Endothelial cell of umbilical vein (primary cell): ENCODE measurements around the gene FIGNL2.

Experiments used
- EZH2 ChIP-seq: IDR thresholded peaks from 2 replicates; pipeline ENCODE4 v1.6.1; 2012; ENCODE audit warnings: borderline replicate concordance, low read depth, mild to moderate bottlenecking, moderate library complexity, low read length, inconsistent platforms; ENCODE audit not compliant: severe bottlenecking
- FOS ChIP-seq: IDR thresholded peaks from 2 replicates; pipeline ENCODE4 v1.6.1; 2011; ENCODE audit warnings: mild to moderate bottlenecking, low read length, moderate library complexity, borderline replicate concordance; ENCODE audit not compliant: insufficient read depth
- GATA2 ChIP-seq: IDR thresholded peaks from 2 replicates; pipeline ENCODE4 v1.7.0; 2011; ENCODE audit warnings: low read depth, mild to moderate bottlenecking, moderate library complexity, mixed read lengths, low read length; ENCODE audit not compliant: insufficient read length, insufficient read depth
- JUN ChIP-seq: IDR thresholded peaks from 2 replicates; pipeline ENCODE4 v1.6.1; 2011; ENCODE audit warnings: borderline replicate concordance, low read depth; ENCODE audit not compliant: insufficient read length, insufficient read depth
- MYC ChIP-seq: IDR thresholded peaks from one replicate; pipeline ENCODE4 v1.6.1; 2011; ENCODE audit warnings: mild to moderate bottlenecking, low read depth, low read length
- POLR2A ChIP-seq: IDR thresholded peaks from 2 replicates; pipeline ENCODE4 v1.6.1; 2012; ENCODE audit warnings: low read depth, mild to moderate bottlenecking, control low read depth, low read length
- POLR2AphosphoS5 ChIP-seq: IDR thresholded peaks from 2 replicates; pipeline ENCODE4 v1.6.1; 2012; ENCODE audit warnings: low read depth, mild to moderate bottlenecking, control low read depth, low read length, moderate library complexity; ENCODE audit not compliant: insufficient read depth
- TF ChIP-seq, protein P1 (sequence below), 2 donors: IDR thresholded peaks; 1 replicate in 1 of 2; 2 replicates in 1 of 2; pipeline ENCODE4 v1.5.1; 2011; ENCODE audit warnings: low read length in 2 of 2, mild to moderate bottlenecking in 2 of 2, moderate library complexity in 2 of 2, control low read depth in 1 of 2, inconsistent platforms in 1 of 2, low read depth in 1 of 2; ENCODE audit not compliant: insufficient read depth in 1 of 2; ENCODE audit errors: extremely low read depth in 1 of 2
- TF ChIP-seq, protein P2 (sequence below): IDR thresholded peaks from 2 replicates; pipeline ENCODE4 v1.6.1; 2011; ENCODE audit not compliant: insufficient read depth, insufficient read length

DNA sequence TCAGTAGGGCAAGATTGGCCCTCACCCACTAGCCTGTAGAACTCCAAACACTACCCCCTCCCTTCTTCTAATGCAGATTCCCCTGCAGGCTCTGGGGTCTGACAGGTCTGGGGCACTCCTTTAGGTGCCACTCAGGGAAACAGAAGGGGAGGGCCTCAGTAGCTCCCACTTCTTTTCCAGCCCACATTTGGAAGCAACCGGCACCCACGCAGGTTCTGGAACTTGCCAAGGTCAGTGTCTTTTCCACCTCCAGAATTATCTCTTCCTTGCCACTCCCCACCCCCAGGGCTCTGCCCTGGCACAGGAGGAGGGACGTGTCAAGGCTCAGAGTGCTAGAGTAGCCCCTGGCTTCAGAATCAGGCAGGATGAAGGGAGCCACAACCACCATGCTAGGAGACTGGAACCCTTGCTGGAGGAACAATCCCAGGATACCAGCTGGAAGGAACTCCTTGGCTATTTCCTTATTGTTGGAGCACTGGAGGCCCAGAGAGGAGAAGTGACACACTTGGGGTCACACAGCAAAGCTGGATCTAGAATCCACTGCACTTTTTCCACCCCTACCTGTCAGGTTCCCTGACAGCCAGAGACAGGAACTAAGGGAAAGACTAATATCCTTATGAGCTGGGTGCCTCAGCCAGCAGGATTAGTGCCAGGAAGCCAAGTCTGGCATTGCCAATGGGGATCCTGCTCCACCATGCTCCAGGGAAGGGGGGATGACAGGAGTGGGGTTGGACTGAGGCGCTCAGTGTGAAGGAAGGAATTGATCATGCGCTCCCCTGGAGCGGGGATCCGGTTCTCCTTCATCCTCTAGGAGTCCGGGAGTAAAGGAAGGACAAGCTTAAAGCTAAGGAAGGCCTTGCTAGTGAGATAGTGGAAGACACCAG, 1.8 kb upstream of the FIGNL2 start:
- TF ChIP-seq, protein P1, sequence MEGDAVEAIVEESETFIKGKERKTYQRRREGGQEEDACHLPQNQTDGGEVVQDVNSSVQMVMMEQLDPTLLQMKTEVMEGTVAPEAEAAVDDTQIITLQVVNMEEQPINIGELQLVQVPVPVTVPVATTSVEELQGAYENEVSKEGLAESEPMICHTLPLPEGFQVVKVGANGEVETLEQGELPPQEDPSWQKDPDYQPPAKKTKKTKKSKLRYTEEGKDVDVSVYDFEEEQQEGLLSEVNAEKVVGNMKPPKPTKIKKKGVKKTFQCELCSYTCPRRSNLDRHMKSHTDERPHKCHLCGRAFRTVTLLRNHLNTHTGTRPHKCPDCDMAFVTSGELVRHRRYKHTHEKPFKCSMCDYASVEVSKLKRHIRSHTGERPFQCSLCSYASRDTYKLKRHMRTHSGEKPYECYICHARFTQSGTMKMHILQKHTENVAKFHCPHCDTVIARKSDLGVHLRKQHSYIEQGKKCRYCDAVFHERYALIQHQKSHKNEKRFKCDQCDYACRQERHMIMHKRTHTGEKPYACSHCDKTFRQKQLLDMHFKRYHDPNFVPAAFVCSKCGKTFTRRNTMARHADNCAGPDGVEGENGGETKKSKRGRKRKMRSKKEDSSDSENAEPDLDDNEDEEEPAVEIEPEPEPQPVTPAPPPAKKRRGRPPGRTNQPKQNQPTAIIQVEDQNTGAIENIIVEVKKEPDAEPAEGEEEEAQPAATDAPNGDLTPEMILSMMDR (IDR thresholded peaks at IDR 0.05; ENCODE audit: extremely low read depth in 1 of 2, insufficient read depth in 1 of 2, low read depth in 1 of 2, low read length in 2 of 2) = no peak
- no peak for TF ChIP-seq POLR2A
- TF ChIP-seq POLR2AphosphoS5 = no peak
- no peak for TF ChIP-seq EZH2
- TF ChIP-seq JUN = no peak
- no peak for TF ChIP-seq MYC
- TF ChIP-seq FOS = no peak
- no peak for TF ChIP-seq GATA2
- TF ChIP-seq, protein P2, sequence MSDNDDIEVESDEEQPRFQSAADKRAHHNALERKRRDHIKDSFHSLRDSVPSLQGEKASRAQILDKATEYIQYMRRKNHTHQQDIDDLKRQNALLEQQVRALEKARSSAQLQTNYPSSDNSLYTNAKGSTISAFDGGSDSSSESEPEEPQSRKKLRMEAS = no peak
